HG03469 (cell line): ENCODE results near the gene ITPR1.

Experiments
- ATAC-seq: cut with Tn5 transposase; IDR thresholded peaks from one replicate; pipeline ENCODE4 v1.9.1; 2021; ENCODE audit warnings: mild to moderate bottlenecking, moderate library complexity, moderate number of reproducible peaks; ENCODE audit not compliant: unreplicated experiment

ITPR1 gene

GRCh38 chr3:4678320-4678719, 185.2 kb downstream of the ITPR1 start:
- ATAC-seq = no peak

- ATAC-seq = no peak
These were observed 187.1 kb downstream of the ITPR1 start for GRCh38 chr3:4680227-4680691.

GRCh38 chr3:4680871-4681300, 187.7 kb downstream of the ITPR1 start:
- no peak for ATAC-seq

GRCh38 chr3:4681301-4681700, 188.2 kb downstream of the ITPR1 start:
- ATAC-seq = no peak

- no peak for ATAC-seq
These were observed 191.0 kb downstream of the ITPR1 start for GRCh38 chr3:4684117-4684516.

GRCh38 chr3:4684976-4685375, 191.8 kb downstream of the ITPR1 start:
- no peak for ATAC-seq

- ATAC-seq = no peak
These were observed 192.7 kb downstream of the ITPR1 start for GRCh38 chr3:4685673-4686345.

GRCh38 chr3:4686619-4687018, 193.5 kb downstream of the ITPR1 start:
- no peak for ATAC-seq

GRCh38 chr3:4687167-4687566, 194.0 kb downstream of the ITPR1 start:
- ATAC-seq = no peak

- no peak for ATAC-seq
These were observed 194.4 kb downstream of the ITPR1 start for GRCh38 chr3:4687596-4687995.

GRCh38 chr3:4688411-4688810, 195.3 kb downstream of the ITPR1 start:
- no peak for ATAC-seq

- no peak for ATAC-seq
These were observed 195.9 kb downstream of the ITPR1 start for GRCh38 chr3:4689021-4689420.

GRCh38 chr3:4690277-4690676, 197.1 kb downstream of the ITPR1 start:
- no peak for ATAC-seq

GRCh38 chr3:4693620-4694019, 200.5 kb downstream of the ITPR1 start:
- peak; percentile 74 for ATAC-seq

- ATAC-seq = no peak
These were observed 202.7 kb downstream of the ITPR1 start for GRCh38 chr3:4695846-4696245.

GRCh38 chr3:4696266-4696665, 203.1 kb downstream of the ITPR1 start:
- ATAC-seq = no peak

GRCh38 chr3:4698125-4698821, 205.1 kb downstream of the ITPR1 start:
- peak; percentile 51 for ATAC-seq

GRCh38 chr3:4703054-4703480, 209.9 kb downstream of the ITPR1 start:
- ATAC-seq = no peak

GRCh38 chr3:4704552-4704951, 211.4 kb downstream of the ITPR1 start:
- no peak for ATAC-seq

- ATAC-seq = no peak
These were observed 214.2 kb downstream of the ITPR1 start for GRCh38 chr3:4707324-4707723.

- ATAC-seq = no peak
These were observed 215.1 kb downstream of the ITPR1 start for GRCh38 chr3:4708230-4708629.

- ATAC-seq = no peak
These were observed 216.2 kb downstream of the ITPR1 start for GRCh38 chr3:4709341-4709740.
